Hepatocyte (in vitro differentiated cells): ENCODE results near the gene MYH16.

Source experiments
- CTCF ChIP-seq: fragments of 200-600 bp; sonication (generic); IDR thresholded peaks from 2 replicates; pipeline ENCODE4 v1.5.1; 2016; ENCODE audit warnings: antibody characterized with exemption, mild to moderate bottlenecking; ENCODE audit not compliant: poor library complexity
- EZH2 ChIP-seq: fragments of 200-600 bp; sonication (generic); IDR thresholded peaks from 2 replicates; pipeline ENCODE4 v1.6.1; 2016; ENCODE audit warnings: antibody characterized with exemption, mild to moderate bottlenecking, borderline replicate concordance
- EZH2phosphoT487 ChIP-seq: fragments of 200-600 bp; sonication (generic); IDR thresholded peaks from one replicate; pipeline ENCODE4 v1.6.1; 2018; ENCODE audit warnings: antibody characterized with exemption, mild to moderate bottlenecking, low read depth, moderate library complexity; ENCODE audit not compliant: unreplicated experiment, severe bottlenecking

GRCh38 chr7:99265848-99266480, 6.7 kb upstream of the MYH16 start:
- TF ChIP-seq CTCF (no peak), EZH2 (no peak), EZH2phosphoT487 (no peak)
